Islet precursor cell (in vitro differentiated cells): ENCODE measurements around the gene BOLA2B.
"Not testable (repeated sequence)": the region's sequence is repeated elsewhere in the genome, so short reads cannot be mapped to it uniquely, and the experiment has no call there.

Experiments used
- DNase-seq: peaks from one replicate; pipeline ENCODE4 v3.0.0-alpha.2; 2018

The BOLA2B gene

GRCh38 chr16:30193615-30194014 lies at the start of gene BOLA2B, which contains the start of gene SLX1A:
Gene BOLA2B, minus strand, starts transcription at chr16:30193666. Its CDS starts 71 bp downstream, at chr16:30193595.
Gene SLX1A, plus strand, starts transcription at chr16:30193875. Its CDS starts 210 bp downstream, at chr16:30194085.
- not testable (repeated sequence) for DNase-seq

GRCh38 chr16:30217082-30217481 lies 23.6 kb upstream of the BOLA2B start:
- not testable (repeated sequence) for DNase-seq

DNA sequence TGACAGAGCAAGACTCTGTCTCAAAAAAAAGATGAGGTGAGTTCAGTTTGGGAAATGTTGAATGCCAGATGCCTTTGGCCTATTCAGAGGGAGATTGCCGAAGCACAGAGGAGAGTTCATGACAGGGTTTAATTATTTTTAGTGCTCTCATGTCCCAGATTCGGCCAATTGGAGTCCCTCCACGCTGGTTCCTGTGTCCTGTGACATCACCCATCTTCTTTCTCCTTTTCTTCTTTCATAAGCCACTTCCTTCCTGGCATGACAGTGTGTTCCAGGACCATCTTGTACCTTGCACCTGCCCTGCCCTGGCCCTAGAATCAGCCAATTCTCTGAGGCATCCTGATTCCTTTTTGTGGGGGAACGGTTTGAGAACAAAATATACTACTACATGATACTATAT lies 17.9 kb upstream of the BOLA2B start:
- not testable (repeated sequence) for DNase-seq

DNA sequence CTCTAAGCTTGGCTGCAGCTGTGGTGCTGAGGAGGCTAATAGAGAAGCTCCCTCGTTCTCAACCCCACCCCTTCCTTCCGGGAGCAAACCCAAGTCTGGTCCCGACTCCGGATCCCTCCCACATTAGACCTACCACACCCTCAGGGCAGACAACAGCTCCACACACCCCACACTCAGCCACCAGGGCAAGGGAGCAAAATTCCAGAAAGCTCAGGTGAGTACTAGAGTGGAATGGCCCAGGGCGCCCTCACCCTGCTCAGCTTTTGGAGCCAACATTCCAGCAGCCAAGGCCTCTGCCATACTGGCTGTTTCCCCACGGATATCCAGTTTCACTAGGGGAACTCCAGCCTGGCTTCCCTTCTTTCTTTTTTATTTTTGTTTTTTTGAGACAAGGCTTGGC lies 15.6 kb upstream of the BOLA2B start:
- DNase-seq, result not testable (repeated sequence)

DNA sequence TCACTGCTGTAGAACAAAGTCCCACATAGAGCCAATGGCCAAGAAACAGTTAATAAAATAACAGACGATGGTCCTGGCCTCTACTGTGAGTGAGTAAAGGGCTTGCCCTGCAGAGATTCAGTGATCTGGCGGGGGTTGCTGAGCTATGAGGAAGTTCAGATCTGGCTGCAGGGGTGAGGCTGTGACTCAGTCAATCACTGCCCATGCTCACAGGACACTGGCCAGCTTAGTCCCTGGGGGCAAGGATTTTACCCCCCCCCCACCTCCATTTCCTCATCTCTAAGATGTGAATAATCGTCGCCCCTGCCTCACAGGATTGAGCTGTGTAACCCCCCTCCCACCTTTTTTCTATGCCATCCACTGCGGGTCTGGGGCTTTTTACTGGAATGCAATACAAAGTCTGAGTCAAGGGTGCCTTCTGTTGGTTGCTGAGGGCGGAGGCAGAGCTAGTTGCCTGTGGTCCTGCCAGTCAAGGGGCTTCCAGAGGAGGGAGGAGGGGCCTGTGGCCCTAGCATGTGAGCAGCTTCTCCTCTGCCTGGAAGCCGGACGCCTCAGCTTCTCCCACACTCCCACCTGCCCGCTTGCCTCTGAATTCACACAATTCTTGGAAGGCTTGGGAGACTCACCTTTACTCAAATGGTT lies 13.7 kb upstream of the BOLA2B start:
- not testable (repeated sequence) for DNase-seq

GRCh38 chr16:30206252-30206651 lies 12.8 kb upstream of the BOLA2B start:
- DNase-seq, result not testable (repeated sequence)

- not testable (repeated sequence) for DNase-seq
Measured at GRCh38 chr16:30205541-30206236, 12.2 kb upstream of the BOLA2B start.

- DNase-seq, result not testable (repeated sequence)
Measured at GRCh38 chr16:30199608-30200343, 6.3 kb upstream of the BOLA2B start.

- DNase-seq, result not testable (repeated sequence)
Measured at GRCh38 chr16:30199049-30199448, 5.6 kb upstream of the BOLA2B start, which contains the start of gene SULT1A3. Gene SULT1A3, plus strand, starts transcription at chr16:30199255. Its CDS starts 1,474 bp downstream, at chr16:30200729.

GRCh38 chr16:30197001-30197400 lies 3.5 kb upstream of the BOLA2B start:
- not testable (repeated sequence) for DNase-seq

DNA sequence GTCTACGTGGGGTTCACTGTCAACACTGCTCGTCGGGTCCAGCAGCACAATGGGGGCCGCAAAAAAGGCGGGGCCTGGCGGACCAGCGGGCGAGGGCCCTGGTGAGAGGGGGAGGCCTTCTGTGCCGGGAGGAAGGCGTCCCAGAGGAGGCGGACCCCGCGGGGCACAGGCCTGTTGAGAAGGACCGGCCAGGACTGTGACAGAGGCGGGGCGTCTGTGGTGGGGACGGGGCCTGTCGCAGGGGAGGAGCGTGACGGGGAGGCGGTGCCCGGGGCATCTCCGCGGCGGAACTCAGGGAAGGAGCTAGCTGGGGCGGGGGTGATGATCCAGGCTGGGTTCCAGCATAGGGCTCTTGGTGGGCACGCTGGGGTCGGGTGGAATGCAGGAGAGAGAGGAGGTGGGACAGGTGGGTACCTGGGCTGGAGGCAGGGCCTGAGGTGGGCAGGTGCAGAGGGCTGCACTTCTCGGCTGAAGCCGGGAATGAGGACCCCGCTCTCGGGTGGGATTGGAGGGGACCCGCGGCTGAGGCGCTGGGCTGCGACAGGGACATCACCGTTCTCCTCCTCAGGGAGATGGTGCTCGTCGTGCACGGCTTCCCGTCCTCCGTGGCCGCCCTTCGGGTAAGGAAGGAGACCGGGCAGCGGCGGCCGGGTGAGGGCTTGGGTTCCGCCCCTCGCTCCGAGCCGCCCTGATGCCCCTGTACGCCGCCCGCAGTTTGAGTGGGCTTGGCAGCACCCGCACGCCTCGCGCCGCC lies 883 bp upstream of the BOLA2B start:
- not testable (repeated sequence) for DNase-seq

- not testable (repeated sequence) for DNase-seq
Measured at GRCh38 chr16:30193098-30193497, 368 bp downstream of the BOLA2B start.

DNA sequence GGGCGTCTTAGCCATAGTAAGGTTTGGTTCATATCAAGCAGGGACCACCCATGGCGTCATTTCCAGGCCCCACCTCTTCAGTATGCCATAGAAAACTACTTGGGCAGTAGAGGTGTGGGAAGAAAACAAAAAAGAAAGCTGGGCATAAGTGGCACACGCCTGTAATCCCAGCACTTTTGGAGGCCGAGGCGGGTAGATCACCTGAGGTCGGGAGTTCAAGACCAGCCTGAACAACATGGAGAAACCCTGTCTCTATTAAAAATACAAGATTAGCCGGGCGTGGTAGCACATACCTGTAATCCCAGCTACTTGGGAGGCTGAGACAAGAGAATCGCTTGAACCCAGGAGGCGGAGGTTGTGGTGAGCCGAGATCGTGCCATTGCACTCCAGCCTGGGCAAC lies 2.3 kb downstream of the BOLA2B start:
- not testable (repeated sequence) for DNase-seq

- DNase-seq, result no peak
Measured at GRCh38 chr16:30187971-30188561, 5.4 kb downstream of the BOLA2B start.

- no peak for DNase-seq
Measured at GRCh38 chr16:30187556-30187865, 6.0 kb downstream of the BOLA2B start.

- peak; percentile 82 for DNase-seq
Measured at GRCh38 chr16:30186782-30187555, 6.5 kb downstream of the BOLA2B start.

GRCh38 chr16:30186444-30186781 lies 7.1 kb downstream of the BOLA2B start:
- DNase-seq, result no peak

- no peak for DNase-seq
Measured at GRCh38 chr16:30185683-30186421, 7.6 kb downstream of the BOLA2B start.

DNA sequence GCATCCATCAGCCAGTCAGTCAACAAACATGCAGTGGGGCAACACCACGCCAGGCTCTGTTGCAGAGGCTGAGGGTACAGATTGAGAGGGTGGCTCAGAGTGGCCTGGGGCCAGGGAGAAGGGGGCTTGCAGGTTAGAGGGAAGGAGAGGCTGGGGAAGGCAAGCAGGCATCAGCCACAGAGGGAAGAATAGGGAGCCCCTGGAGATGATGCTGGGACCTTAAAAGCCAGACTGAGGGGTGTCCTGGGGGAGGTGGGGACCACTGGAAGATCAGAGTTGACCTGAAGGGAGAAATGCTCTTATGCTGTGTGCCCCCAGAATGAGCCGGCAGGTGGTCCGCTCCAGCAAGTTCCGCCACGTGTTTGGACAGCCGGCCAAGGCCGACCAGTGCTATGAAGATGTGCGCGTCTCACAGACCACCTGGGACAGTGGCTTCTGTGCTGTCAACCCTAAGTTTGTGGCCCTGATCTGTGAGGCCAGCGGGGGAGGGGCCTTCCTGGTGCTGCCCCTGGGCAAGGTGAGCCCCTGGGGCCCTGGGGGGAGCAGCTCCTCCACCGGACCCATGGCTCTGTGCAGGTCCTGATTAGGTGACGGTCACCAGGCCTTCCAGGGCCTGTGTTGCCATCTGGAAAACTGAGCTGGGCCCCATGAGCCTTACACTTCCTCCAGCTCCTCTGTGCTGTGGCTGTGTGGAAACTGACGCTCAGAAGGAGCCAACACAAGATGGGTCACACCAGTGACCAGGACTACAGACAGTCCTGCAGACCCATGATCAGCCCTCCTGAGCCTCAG lies 8.4 kb downstream of the BOLA2B start:
- no peak for DNase-seq
